Activated CD8-positive, alpha-beta memory T cell treated with anti-CD3 and anti-CD28 coated beads for 24 hours (primary cell): Measurements from ENCODE around the gene NME7.
"Not testable (repeated sequence)": the region's sequence is repeated elsewhere in the genome, so short reads cannot be mapped to it uniquely, and the experiment has no call there.

ENCODE experiments used
- DNase-seq: peaks from one replicate; pipeline ENCODE4 v3.0.0-alpha.2; 2020

Gene NME7

DNA sequence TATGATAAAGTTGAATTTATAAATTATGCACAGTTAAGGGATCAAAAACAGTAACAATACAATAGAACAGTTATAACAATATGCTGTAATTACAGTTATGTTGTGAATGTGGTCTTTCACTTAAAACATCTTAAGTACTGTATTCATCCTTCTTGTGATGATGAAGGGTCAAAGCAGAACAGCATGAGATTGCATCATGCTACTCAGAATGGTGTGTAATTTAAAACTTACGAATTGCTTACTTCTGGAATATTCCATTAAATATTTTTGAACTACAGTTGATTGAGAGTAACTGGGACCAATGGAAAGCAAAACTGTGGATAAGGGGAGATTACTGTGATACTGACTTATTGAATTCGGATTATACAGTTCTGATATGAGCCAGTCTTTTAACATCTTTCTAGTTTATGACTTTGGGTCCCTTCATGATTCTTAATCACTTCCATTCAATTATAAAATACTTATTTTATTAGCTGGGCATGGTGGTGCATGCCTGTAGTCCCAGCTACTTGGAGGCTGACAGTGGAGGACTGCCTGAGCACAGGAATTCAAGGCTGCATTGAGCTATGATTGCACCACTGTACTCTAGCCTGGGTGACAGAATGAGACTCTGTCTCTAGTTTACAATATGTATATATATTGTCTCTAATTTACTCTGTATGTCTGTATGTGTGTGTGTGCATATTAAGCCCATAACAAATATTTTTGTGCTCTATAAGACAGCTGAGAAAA is 217.9 kb downstream of the NME7 start:
- DNase-seq = no peak

DNA sequence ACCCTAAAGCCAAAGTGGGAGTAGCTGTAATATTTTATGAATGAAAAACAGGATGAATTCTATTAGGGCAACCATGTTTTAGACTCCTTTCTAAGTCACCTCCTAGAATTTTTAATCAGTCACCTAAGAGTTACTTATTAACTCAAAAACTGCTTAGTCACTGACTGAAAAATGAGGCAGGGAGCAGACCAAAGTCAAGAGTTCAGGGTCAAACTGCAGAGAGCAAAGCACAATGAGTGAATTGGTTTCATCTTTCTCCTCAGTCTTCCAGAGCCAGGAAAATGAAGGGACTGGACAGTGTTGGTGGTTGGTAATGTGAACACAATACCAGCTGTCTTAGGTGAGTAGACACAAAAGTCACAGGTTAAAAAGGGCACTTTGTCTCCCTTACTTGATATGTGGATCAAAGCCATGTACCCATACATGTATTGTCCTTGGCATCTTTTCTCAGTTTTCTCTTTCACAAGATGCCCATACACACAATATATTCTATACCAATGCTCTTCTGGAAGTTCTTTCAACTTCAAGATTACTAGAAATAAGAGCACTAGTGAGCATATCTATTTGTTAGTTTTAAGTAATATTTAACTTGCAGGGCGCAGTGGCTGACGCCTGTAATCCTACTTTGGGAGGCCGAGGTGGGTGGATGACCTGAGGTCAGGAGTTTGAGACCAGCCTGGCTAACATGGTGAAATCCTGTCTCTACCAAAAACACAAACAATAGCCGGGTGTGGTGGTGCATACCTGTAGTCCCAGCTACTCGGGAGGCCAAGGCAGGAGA is 218.9 kb downstream of the NME7 start:
- no peak for DNase-seq

DNA sequence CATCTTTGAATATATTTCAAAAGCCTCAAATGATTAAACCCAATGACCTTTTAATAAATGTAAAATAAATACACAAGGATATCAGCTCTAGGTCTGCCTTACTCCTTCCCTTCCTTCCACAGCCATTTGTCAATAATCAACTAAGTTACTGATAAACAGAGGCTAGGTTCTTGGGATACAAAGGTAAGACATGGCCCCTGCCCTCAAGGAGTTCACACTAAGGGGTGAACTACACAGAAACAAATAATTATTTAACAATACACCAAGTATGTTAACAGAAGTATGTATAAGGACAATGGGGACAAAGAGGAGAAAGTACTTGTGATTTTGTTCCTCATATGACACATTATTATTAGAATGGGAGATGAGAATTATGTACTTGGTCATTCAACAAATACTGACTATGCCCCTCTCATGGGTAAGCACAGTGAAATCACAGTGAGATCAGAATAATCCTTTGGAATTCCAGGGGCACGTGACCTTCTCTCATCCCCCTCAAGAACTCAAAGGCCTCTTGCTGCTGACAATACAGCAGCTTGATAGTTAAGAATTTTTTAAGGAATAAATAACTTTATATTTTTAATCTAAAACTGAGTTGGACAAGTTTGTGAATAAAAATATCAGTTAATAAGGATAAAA is 220.9 kb downstream of the NME7 start:
- DNase-seq = no peak

DNA sequence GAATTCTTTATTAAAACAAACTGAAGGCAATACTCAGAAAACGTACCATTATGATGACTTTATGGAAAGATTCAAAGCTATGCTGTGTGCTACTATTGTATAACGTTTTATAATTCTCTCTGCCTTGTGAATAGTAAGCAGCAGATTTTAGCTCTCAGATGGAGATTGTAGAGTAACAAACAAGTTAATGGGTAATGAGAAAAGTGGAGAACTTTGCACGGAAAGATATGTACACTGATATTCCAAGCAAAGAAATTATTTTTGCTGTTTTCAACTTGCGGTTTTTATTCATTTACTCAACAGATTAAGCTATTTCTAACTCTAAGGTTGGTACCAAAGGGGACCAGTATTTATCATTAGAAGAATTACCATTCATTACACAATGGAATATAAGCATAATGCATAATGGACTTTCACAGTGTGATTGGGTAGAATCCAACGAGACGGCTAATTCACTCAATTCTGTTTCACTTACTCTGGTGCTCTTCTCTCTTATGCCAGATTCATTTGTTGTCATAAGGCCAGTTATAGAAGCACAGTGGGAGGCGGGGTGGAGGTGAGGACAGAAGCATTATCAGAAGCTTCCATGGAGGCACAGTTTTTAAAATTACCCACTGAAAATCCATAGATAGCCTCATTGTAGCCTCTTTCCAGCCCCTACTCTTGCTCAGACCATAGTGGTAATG is 222.5 kb downstream of the NME7 start:
- no peak for DNase-seq

DNA sequence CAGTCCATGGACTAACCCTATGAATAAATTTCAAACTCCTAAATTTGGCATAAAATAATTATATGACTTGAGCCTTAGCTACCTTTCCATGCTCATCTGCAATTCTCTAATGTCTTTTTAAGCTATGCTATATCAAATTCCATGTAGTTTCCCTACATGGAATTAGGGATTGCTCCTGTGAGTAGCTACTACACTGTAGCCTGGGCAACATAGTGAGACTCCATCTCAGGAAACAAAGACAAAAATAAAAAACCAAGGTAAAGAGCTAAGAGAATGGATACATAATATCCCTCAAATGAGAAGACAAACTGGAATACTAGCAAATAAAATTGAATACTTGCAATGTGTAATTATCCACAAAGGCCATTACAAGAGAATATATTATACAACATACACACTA is 223.6 kb downstream of the NME7 start:
- no peak for DNase-seq

DNA sequence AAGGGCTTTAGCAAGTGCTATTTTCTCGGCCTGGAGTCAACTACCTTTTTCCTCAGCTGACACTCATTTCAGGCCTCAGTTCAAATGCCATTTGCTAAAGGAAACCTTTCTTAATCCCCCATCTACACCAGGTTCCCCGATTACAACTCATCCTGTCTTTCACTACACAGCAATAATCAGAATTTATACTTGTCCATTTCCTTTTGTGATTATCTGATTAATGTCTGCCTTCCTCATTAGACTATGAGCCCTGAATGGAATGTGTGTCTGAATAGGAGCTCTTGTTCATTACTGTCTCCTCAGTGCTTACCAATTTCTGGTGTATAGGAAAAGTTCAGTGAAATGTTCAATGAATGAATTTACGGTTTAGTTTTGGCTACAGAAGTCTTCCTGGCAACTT is 224.3 kb downstream of the NME7 start:
- no peak for DNase-seq

DNA sequence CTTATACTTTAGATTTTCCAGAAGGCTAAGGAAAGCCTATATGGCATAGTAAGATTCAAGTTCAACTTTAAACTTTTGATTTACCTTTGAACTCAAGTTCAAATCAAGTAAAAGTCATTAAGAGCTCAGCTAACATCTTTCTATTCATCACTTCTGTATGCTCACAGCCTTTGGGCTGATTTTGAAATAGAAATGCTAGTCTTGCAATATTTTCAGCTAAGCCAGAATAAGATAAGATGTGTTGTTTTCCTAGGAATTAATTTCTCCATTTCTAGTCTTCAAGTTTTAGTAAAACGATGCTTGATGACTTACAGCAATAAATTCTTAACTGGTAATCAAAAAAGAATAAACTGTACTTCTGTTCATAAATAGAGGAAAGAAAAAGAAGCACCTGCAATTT is 225.5 kb downstream of the NME7 start:
- no peak for DNase-seq

DNA sequence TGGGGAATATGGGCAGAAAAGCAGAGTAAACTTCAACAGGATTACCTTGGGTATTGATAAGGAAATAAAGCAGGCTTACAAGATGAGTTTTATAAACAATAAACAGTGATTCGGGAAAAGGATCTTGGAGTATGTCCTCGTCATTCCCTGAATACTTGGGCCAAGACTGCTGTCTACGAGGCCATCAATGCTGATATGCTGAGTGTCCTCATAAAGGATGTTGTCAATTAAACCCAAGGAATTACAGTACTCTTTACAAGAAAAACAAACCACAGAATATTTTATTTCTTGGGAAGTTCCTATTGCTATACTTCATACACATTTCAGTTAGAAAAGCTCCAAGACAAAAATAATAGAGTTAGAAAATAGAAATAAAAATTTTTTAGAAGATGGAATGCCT is 226.2 kb downstream of the NME7 start:
- DNase-seq = no peak

DNA sequence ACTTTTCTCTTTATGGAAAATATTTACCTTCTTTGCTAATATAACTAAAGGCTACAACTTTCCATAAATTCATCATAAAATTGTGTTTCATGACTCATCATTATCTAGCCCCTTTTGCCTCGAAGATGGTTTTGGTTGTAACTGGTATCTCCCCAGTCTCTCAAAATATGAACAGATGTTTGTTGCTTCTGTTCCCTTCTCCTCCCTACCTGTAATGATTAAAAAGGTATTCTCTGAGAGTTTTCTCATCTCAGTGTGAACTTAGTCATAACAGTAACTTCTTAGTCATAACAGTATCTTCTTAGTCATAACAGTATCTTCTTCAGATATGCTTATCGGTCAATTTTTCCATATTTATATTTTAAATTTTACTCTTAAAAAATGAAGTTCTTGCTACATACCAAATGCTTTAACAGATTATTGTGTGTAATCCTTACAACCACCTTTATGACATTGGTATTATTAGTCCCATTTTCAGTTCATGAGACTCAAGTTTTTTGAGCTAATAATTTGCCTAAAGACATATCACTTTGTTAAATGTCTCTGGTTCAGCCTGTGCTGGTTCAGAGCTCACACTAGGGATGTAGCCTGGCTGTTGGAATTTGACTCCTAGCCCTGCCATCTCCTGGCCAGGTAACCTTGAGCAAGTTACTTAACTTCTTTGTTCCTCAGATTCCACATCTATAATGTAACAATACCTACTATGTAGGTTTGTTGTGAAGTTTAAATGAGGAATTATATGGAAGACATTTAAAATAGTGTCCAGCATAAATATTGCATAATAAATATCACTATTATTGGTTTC is 228.5 kb downstream of the NME7 start:
- DNase-seq = no peak

DNA sequence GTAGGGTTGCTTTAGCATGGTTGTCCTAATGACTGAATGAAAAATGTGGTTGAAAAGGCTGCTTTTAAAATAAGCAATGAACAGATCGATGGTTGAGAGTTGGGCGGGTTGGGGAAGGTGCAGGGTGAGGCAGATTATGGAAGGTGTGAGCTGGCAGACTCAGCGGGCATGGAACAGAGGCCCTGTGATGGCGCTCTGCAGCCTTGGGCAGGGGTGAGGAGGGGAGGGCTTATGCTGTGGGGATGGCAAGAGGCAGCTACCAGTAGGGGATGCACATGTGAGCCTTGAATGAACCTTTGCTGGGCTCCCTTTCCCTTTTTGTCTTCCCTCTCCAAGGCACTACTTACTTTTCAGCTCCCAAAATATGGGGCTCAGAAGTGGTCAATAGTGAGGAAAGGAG is 230.2 kb downstream of the NME7 start:
- no peak for DNase-seq

DNA sequence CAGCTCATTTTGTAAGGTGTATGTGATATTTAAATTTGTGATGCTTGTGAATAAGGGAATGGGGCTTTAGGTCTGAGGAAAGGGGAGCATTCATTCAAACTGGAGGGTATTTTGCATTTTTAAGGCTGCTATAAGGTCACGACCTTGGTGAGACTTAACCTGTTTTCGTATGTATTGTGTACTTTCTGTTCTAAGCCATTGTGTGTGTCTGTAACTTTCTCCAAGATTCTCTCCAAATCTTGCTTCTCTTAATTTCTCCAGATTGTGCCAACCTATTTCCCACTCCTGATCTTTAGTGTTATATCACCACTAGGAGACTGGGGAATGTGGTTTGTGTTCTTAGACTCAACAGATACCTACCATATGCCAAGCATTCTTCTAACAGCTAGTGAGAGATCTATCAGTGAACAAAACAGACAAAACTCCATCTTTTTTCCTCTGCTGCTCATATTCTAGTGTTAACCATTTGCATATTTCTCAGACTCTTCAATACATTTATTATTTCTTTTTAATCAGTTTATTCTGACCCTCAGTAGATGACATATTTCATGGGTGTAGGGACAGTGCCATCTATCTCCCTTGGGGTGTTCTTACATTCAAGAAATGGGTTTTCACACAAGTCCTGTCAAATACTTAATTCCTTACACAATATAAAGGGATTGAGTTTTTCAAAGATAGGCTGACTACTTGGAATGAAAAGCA is 233.6 kb downstream of the NME7 start:
- no peak for DNase-seq

DNA sequence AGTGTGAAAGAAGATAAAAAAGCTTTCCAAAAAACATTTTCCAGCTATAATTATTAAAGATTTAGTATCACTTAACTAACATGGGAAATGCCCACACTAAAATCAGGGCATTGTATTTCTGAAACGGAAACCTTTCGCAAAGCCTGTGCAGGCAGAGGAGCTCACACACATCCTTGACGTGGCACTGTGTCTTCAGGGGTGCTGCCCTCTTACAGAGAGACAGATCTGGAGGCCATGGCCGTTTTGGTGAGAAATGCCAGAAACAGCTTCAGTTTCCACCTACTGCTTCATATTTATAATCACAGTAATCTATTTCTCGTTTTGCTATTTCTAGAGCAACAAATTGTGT is 234.4 kb downstream of the NME7 start:
- no peak for DNase-seq

DNA sequence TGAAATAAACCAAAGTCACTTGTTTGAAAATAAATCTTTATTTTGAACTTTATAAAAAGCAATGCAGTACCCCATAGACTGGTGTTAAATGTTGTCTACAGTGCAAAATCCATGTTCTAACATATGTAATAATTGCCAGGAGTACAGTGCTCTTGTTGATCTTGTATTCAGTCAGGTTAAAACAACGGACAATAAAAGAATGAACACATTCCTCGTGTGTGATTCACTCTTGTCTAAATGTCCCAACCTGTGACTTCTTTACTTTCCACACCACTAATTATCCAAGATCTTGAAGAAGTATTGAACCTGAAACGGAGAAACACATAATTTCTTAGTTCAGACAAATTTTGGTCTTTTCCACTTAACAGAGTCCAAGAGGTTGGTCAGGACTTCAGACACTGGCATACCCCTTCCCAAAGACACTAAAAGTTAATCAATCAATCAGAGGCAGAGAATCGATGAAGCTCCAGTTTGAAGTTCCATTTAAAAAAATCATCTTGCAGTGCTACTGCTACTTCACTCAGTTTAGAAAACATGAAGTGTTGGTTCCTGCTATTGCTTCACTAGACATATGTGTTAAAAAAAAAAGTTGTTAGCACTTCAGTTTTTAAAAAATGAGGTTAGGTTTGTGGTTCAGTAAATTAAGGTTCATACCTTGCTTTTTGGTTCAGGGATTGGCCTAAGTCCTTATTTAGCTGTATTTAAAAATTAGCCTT is 234.9 kb downstream of the NME7 start:
- no peak for DNase-seq

DNA sequence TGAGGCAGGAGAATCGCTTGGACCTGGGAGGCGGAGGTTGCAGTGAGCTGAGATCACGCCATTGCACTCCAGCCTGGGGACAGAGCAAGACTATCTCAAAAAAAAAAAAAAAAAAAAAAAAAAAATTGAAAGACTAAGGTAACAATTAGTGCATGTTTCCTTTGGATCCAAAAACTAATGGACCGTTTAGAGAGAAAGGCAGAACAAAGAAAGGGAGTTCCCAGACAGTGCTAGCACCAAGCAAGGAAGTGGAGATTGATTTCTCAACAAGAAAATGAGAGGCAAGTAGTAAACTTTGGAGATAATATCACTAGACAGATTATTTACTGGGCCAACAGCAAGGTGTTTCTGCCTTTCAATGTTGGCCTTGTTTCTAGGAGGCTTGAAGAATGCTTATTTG is 236.9 kb downstream of the NME7 start:
- DNase-seq = no peak

DNA sequence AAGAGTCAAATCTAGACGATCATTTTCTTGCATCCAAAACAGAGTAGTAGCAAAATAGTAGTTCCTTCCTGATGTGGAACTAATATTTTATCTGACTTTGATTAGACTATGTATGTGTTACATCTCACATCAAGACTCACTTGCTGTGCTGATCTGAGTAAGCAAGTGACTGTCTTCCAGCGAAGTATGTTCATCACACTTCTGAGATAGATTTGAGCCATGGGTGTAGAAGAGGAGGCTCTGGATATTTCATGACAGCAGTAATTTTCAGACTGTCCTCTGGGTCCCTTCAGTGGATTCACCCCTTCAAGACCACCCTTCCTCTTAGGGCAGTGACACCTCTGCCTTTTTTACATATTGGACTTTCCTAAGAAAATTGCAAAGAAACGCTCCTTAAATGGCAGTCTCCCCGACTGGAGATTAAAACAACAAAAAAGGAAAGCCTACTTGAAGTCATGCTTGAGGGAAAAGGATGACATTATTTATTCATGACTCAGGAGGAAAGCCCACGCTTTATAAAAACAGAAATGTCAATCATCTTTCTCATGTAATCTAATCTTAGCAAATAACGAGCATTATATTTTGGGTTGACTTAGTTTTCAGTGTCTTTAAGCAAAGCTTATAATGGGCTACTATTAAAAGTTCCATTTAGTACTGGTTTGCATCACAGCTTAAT is 238.3 kb downstream of the NME7 start:
- no peak for DNase-seq

DNA sequence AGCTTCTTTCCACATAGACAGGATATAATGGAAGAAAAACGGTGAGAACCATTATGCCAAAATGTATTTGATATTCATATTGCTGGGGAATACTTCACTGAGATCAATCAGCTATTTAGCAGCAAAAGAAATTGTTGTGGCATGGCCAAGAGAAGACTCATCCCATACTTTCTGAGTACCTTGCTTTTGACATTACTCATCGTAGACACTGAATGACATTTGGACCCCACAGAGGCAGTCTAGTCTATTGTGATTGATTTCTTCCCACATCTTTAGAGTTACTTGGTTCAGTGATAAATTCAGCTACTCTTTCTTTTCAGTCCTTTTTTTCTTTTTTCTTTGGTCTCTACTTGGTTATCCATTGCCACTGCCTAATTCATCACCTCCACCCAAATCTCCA is 239.0 kb downstream of the NME7 start:
- no peak for DNase-seq

DNA sequence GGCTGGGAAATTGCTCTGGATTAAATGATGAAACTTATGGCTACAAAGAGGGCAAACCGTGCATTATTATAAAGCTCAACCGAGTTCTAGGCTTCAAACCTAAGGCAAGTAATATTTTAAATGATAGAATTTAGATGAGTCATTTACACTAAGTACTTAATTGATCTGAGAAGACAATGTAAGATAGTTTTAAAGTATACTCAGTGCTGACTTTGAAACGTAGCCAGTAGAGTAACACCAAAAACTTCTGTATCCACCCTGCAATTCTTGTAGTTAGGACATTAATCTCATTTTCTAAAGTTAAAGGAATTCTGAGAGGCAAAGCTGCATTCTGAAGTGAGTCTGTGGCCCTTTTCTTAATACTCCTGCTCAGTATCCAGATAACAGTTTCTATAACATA is 240.3 kb downstream of the NME7 start:
- no peak for DNase-seq

DNA sequence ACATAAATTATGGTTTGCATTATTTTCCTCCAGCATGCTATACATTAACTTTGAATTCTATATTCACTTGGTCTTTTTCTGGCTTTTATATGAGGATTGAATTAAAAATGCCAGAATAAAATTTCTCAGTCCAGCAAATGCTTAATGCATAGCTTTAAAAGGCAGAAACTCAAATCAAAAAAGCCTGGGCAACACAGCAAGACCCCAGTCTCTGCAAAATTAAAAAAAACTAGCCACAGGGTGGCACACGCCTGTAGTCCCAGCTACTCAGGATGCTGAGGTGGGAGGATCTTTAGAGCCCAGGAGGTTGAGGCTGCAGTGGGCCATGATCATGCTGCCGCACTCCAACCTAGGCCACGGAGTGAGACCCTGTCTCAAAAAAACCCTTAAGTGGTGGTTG is 241.3 kb downstream of the NME7 start:
- DNase-seq = no peak

DNA sequence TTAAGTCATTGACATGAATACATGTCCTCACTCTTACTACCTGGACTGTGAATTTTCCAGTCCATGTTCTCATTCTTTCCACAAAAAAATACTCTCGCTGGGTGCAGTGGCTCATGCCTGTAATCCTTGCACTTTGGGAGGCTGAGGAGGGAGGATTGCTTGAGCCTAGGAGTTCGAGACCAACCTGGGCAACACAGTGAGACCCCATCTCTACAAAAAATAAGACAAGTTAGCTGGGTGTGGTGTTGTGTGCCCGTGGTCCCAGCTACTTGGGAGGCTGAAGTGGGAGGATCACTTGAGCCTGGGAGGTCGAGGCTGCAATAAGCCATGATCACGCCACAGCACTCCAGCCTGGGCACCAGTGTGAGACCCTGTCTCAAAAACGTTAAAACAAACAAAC is 242.0 kb downstream of the NME7 start:
- not testable (repeated sequence) for DNase-seq

DNA sequence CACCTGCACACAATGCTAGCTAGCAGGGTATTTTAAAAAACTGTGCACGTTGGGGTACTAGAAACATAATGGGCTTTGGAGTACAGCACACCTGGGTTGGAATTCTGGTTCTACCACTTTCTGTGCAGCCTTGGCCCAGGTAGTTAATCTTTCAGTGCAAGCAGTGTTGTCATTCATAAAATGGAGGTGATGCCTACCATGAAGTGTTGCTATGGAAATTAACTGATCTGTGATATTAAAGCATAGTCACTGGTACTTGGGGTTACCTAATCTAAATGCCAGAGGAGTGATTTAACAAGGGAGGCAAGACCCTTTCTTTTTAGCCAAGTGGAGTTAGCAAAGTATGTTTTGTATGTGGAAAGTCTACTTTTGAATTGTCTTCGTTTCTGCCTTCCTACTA is 243.1 kb downstream of the NME7 start:
- DNase-seq = no peak

DNA sequence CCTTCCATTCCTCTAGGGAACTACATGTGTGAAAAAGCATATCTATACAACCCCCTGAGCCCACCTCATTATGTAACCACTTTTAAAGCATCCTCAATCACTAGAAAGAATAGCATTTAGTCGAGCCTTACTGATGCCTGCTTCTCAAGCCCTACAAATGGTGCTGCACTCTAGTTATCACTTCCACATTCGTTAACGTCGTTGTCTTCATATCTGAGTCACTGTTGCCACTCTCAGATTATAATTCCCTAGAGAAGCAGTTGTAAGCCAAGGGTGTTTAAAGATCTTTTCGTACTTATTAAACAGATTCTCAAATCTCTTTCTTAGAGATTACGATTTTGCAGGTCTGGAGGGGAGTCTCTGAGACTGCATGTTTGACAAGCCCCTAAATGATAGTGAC is 244.6 kb downstream of the NME7 start:
- DNase-seq = no peak
